Right cardiac atrium (tissue), 5 donors: ENCODE results near the gene OR10H2. TPM values are rescaled to one million over a fixed set of nuclear protein-coding genes. Genes with fewer than 3 reads are reported as not detected.
"Not testable (repeated sequence)": the region's sequence is repeated elsewhere in the genome, so short reads cannot be mapped to it uniquely, and the experiment has no call there.

Experiments
- ATAC-seq, 2 donors: fragments of 200-7000 bp; cut with Tn5 transposase; one replicate each; pipeline versions ENCODE4 v1.8.0 to v1.9.1; 2020; ENCODE audit warnings: moderate library complexity in 2 of 2, mild to moderate bottlenecking in 1 of 2
- DNase-seq, 3 donors: peaks; one replicate each; pipeline ENCODE4 v3.0.0-alpha.2; 2020
- H3K27ac ChIP-seq: one replicate; pipeline ENCODE4 v1.5.1; 2013; ENCODE audit warnings: mild to moderate bottlenecking, low read length, control low read depth, moderate library complexity
- H3K27me3 ChIP-seq: one replicate; pipeline ENCODE4 v1.6.1; 2013; ENCODE audit not compliant: control insufficient read depth, insufficient read depth
- H3K4me1 ChIP-seq: one replicate; pipeline ENCODE4 v1.6.1; 2013; ENCODE audit warnings: low read length; ENCODE audit not compliant: control insufficient read depth, insufficient read depth
- H3K4me3 ChIP-seq: one replicate; pipeline ENCODE4 v1.5.1; 2013; ENCODE audit warnings: low read length, control low read depth
- H3K9me3 ChIP-seq: one replicate; pipeline ENCODE4 v1.6.1; 2013; ENCODE audit warnings: low read length; ENCODE audit not compliant: control insufficient read depth
- WGBS: extraction: QIAGEN DNeasy Blood & Tissue Kit; methylation state at CpG from one replicate; pipeline ENCODE4 v1.1.7; 2013; 5-methylcytosine and 5-hydroxymethylcytosine counted together
- intact Hi-C, 4 donors: fragments of 100-400 bp; cut with DNase I; formaldehyde crosslinking; loops; one replicate each; pipeline versions ENCODE4 v1.11.0 to v1.14.0; 2022 to 2023
- long read RNA-seq, 4 donors: library from polyadenylated mRNA; unstranded; transcript quantifications; one replicate each; pipeline ENCODE4 v2.0.0, GENCODE V29; 2020 to 2021
- polyA plus RNA-seq: library from polyadenylated mRNA; stranded (reverse); fragments of 200-250 nt; gene quantifications from one replicate; pipeline ENCODE4 v1.2.3, GENCODE V29; 2013
- total RNA-seq, 4 donors: library from RNA; stranded (reverse); fragmentation: NEBNext Ultra II Directional; extraction: Animal tissue kit (Norgen Biotek cat#: 25700); gene quantifications; one replicate each; pipeline ENCODE4 v1.2.1, GENCODE V29; 2021
- donor health status: healthy with polysubstance abuse.
- donor health status: DM: no; HTN: yes; CAD: no.
- donor health status: DM: no; HTN: no; CAD: no.
- donor health status: DM: no; HTN: yes; CAD: no; lungs with severe emphysema.
- donor health status: DM: yes; HTN: yes; CAD: no.

OR10H2 gene, protein sequence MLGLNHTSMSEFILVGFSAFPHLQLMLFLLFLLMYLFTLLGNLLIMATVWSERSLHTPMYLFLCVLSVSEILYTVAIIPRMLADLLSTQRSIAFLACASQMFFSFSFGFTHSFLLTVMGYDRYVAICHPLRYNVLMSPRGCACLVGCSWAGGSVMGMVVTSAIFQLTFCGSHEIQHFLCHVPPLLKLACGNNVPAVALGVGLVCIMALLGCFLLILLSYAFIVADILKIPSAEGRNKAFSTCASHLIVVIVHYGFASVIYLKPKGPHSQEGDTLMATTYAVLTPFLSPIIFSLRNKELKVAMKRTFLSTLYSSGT
- total RNA-seq (not detected), polyA plus RNA-seq (not detected)
- long read RNA-seq, donor 1, result 0 reads
- long read RNA-seq, donor 2, result 0 reads
- long read RNA-seq, donor 3, result 0 reads
- long read RNA-seq, donor 4, result 0 reads

DNA sequence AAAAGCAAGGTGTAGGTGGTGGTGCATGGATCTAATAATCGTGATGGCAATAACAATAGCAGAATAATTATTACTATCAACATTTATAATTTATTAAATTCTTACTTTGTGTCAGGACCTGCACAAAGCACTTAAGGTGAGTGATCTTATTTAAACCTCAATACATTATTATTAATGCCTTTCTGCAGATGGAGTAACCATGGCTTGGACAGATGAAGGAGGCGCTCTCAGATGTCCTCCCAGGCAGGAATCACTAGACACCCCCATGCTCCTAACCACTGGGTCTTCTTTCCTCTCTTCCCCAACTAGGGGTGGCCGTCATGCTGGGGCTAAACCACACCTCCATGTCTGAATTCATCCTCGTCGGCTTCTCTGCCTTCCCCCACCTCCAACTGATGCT is at the start of gene OR10H2:
OR10H2 (plus strand) TSS at position 301 of the 400 bp plus-strand sequence; CDS start at position 321, 20 bp downstream.
- Histone ChIP-seq H3K27me3 (no peaks in the 10 kb centered on the region), H3K4me1 (no peaks in the 10 kb centered on the region), H3K4me3 (no peak within 1 kb of the TSS), H3K27ac (no peak within 1 kb of the TSS), H3K9me3 (no peaks in the 10 kb centered on the region)
- intact Hi-C loops, result no loop called here
- no peak for ATAC-seq
- DNase-seq, result no peak
- WGBS, result 77% methylated on average over 5 of the region's 5 CpGs

DNA sequence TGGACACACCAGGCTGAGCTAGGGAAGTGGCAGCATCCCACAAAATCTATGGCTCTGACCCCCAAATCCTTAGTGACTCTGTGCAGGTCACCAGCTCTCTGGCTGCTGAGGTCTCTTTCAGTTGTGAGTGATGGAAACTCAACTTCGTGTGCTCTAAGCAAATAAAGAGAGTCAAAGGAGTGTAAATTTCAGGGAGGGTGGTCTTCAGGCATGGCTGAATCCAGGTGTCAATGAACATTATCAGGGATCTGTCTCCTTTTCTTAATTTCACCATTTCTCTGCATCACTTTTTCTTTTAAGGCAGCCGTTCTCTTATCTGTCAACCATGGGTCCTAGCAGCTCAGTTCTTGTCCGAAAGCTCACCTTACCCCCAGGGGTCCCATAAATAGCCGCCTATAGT is 48.7 kb upstream of the OR10H2 start:
- DNase-seq (no peak), ATAC-seq (no peak)
- no peaks in the 10 kb centered on the region for H3K4me1 ChIP-seq
- H3K9me3 ChIP-seq, result no peaks in the 10 kb centered on the region
- H3K27me3 ChIP-seq, result no peaks in the 10 kb centered on the region
- H3K27ac ChIP-seq, result no peak overlapping the region
- H3K4me3 ChIP-seq, result no peak overlapping the region
- intact Hi-C loops, result no loop called here
- 17% methylated on average over 4 of the region's 4 CpGs for WGBS

- H3K9me3 ChIP-seq, H3K27ac ChIP-seq, ATAC-seq, H3K27me3 ChIP-seq, H3K4me1 ChIP-seq, intact Hi-C loops, DNase-seq, H3K4me3 ChIP-seq: not testable (repeated sequence)
- 58% methylated on average over 4 of the region's 4 CpGs for WGBS
Measured at GRCh38 chr19:15679865-15680264, 48.0 kb upstream of the OR10H2 start.

GRCh38 chr19:15680478-15681322 is 47.1 kb upstream of the OR10H2 start:
- H3K27ac ChIP-seq, result no peak overlapping the region
- intact Hi-C loops, result no loop called here
- no peaks in the 10 kb centered on the region for H3K27me3 ChIP-seq
- WGBS, result 56% methylated on average over 8 of the region's 8 CpGs
- no peak for DNase-seq
- no peak overlapping the region for H3K4me3 ChIP-seq
- H3K4me1 ChIP-seq, result no peaks in the 10 kb centered on the region
- no peaks in the 10 kb centered on the region for H3K9me3 ChIP-seq
- no peak for ATAC-seq

- Histone ChIP-seq H3K4me3 (no peak overlapping the region), H3K4me1 (no peaks in the 10 kb centered on the region), H3K27ac (no peak overlapping the region), H3K9me3 (peaks cover 5% of the 10 kb centered on the region), H3K27me3 (no peaks in the 10 kb centered on the region)
- WGBS, result 78% methylated on average over 10 of the region's 10 CpGs
- intact Hi-C loops, result no loop called here
- no peak for ATAC-seq
- no peak for DNase-seq
Measured at GRCh38 chr19:15683411-15683810, 44.4 kb upstream of the OR10H2 start.

DNA sequence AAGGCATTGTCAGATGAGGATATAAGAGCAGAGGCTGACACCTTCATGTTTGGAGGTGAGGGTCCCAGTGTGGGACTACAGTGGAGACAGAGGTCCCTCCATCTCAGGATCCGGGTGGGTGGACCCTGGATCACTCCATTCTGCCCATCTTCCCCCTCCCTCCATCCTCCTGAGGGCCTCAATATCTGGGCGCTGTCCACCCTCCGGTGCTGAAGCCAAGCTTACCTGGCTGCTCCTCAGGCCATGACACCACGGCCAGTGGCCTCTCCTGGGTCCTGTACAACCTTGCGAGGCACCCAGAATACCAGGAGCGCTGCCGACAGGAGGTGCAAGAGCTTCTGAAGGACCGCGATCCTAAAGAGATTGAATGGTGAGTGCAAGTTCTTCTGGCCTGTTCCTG is 43.0 kb upstream of the OR10H2 start:
- ATAC-seq, result no peak
- peaks cover 5% of the 10 kb centered on the region for H3K9me3 ChIP-seq
- H3K4me1 ChIP-seq, result no peaks in the 10 kb centered on the region
- DNase-seq, result no peak
- H3K4me3 ChIP-seq, result no peak overlapping the region
- WGBS, result 37% methylated on average over 9 of the region's 9 CpGs
- intact Hi-C loops, result no loop called here
- no peak overlapping the region for H3K27ac ChIP-seq
- H3K27me3 ChIP-seq, result no peaks in the 10 kb centered on the region

DNA sequence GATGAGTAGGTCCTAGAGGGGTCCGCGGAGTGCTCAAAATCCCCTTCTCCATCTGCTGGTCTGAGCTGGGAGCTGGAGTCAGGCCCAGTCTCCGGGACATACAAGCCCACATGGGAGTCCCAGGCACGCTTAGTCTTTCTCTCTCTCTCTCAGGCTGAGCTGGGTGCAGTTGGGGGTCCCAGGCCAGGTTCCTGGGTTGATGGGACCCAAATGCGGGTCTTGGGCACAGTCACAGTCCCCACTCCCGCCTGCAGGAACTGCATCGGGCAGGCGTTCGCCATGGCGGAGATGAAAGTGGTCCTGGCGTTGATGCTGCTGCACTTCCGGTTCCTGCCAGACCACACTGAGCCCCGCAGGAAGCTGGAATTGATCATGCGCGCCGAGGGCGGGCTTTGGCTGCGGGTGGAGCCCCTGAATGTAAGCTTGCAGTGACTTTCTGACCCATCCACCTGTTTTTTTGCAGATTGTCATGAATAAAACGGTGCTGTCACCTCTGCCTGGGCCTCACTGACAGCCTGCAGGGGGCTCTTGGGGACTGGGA is 31.1 kb upstream of the OR10H2 start:
- H3K4me1 ChIP-seq, result no peaks in the 10 kb centered on the region
- intact Hi-C loops, result no loop called here
- DNase-seq (no peak), ATAC-seq (no peak)
- H3K4me3 ChIP-seq, result no peak overlapping the region
- H3K9me3 ChIP-seq, result no peaks in the 10 kb centered on the region
- WGBS, result 71% methylated on average over 19 of the region's 19 CpGs
- H3K27me3 ChIP-seq, result no peaks in the 10 kb centered on the region
- H3K27ac ChIP-seq, result no peak overlapping the region

- intact Hi-C loops, result no loop called here
- Histone ChIP-seq H3K4me3 (no peak overlapping the region), H3K9me3 (no peaks in the 10 kb centered on the region), H3K4me1 (peaks cover 2% of the 10 kb centered on the region), H3K27ac (no peak overlapping the region), H3K27me3 (no peaks in the 10 kb centered on the region)
- ATAC-seq (no peak), DNase-seq (no peak)
- 59% methylated on average over 4 of the region's 4 CpGs for WGBS
Measured at GRCh38 chr19:15701757-15702533, 25.9 kb upstream of the OR10H2 start.

- peak; percentile 78 to 91 (median 84) for DNase-seq
- WGBS, result 5% methylated on average over 7 of the region's 7 CpGs
- H3K4me3 ChIP-seq, result no peak overlapping the region
- no peaks in the 10 kb centered on the region for H3K27me3 ChIP-seq
- no peak overlapping the region for H3K27ac ChIP-seq
- ATAC-seq, result peak; percentile 72 to 81
- H3K4me1 ChIP-seq, result peaks cover 2% of the 10 kb centered on the region
- no peaks in the 10 kb centered on the region for H3K9me3 ChIP-seq
- intact Hi-C loops, result no loop called here
Measured at GRCh38 chr19:15702534-15702930, 25.3 kb upstream of the OR10H2 start.

- Histone ChIP-seq H3K27ac (no peak overlapping the region), H3K4me1 (no peaks in the 10 kb centered on the region), H3K27me3 (no peaks in the 10 kb centered on the region), H3K4me3 (no peak overlapping the region), H3K9me3 (peaks cover 2% of the 10 kb centered on the region)
- ATAC-seq (no peak), DNase-seq (no peak)
- intact Hi-C loops, result no loop called here
- WGBS, result 52% methylated on average over 3 of the region's 3 CpGs
Measured at GRCh38 chr19:15714638-15715037, 13.2 kb upstream of the OR10H2 start.
